ENCODE measurements around the gene EIF3F. TPM values are rescaled to one million over a fixed set of nuclear protein-coding genes. Genes with fewer than 3 reads are reported as not detected.

EIF3F gene
- total RNA-seq, 1 donor from 2014 or later, result 257 TPM

- H3K4me3 Mint-ChIP-seq, result no peak overlapping the region
- H3K4me2 ChIP-seq, result no peak overlapping the region
- H3K27ac Mint-ChIP-seq, result no peak overlapping the region
Observed at GRCh38 chr11:8028766-8029165, 41.6 kb downstream of the EIF3F start.

GRCh38 chr11:8030526-8031247 lies 43.5 kb downstream of the EIF3F start:
- H4K20me1 ChIP-seq (ENCODE audit: low read depth), result no peaks in the 10 kb centered on the region
- no peak overlapping the region for H3K27ac ChIP-seq
- no peak overlapping the region for H3K27ac Mint-ChIP-seq
- no peak overlapping the region for H3K9ac ChIP-seq
- DNase-seq (ENCODE audit: low spot score), result no peak
- H3K9me3 ChIP-seq (ENCODE audit: low read depth), result no peaks in the 10 kb centered on the region
- H3K4me3 ChIP-seq, result no peak overlapping the region
- H3K9me3 Mint-ChIP-seq, result no peaks in the 10 kb centered on the region
- peaks cover 33% of the 10 kb centered on the region for H3K27me3 ChIP-seq
- no peaks in the 10 kb centered on the region for H3K27me3 Mint-ChIP-seq (ENCODE audit: insufficient read depth, low read depth)
- H3K4me3 Mint-ChIP-seq, result no peak overlapping the region
- no peak overlapping the region for H3K4me2 ChIP-seq
- no peak for TF ChIP-seq CTCF (IDR thresholded peaks at IDR 0.05)
- no peak for TF ChIP-seq EZH2 (IDR thresholded peaks at IDR 0.05)
- no peak for TF ChIP-seq EZH2phosphoT487 (IDR thresholded peaks at IDR 0.05)
- peaks cover 17% of the 10 kb centered on the region for H3K4me1 Mint-ChIP-seq
- H3K79me2 ChIP-seq (ENCODE audit: low read depth), result no peaks in the 10 kb centered on the region
- H2AFZ ChIP-seq (replicated peaks), result no peak overlapping the region
- H3F3A ChIP-seq (ENCODE audit: low read depth), result no peaks in the 10 kb centered on the region
- peaks cover 4% of the 10 kb centered on the region for H3K4me1 ChIP-seq
- H3K36me3 Mint-ChIP-seq, result no peaks in the 10 kb centered on the region
- H3K36me3 ChIP-seq, result no peaks in the 10 kb centered on the region

More at GRCh38 chr11:8028766-8029165, 41.6 kb downstream of the EIF3F start:
- Mint-ChIP-seq H3K36me3 (no peaks in the 10 kb centered on the region), H3K4me1 (peaks cover 11% of the 10 kb centered on the region), H3K27me3 (ENCODE audit: insufficient read depth, low read depth) (no peaks in the 10 kb centered on the region), H3K9me3 (no peaks in the 10 kb centered on the region)
- H3K4me3 ChIP-seq, result no peak overlapping the region
- no peak overlapping the region for H2AFZ ChIP-seq (replicated peaks)
- H3K36me3 ChIP-seq, result no peaks in the 10 kb centered on the region
- H4K20me1 ChIP-seq (ENCODE audit: low read depth), result no peaks in the 10 kb centered on the region
- no peaks in the 10 kb centered on the region for H3K9me3 ChIP-seq (ENCODE audit: low read depth)
- no peak for TF ChIP-seq EZH2phosphoT487 (IDR thresholded peaks at IDR 0.05)
- TF ChIP-seq EZH2 (IDR thresholded peaks at IDR 0.05), result no peak
- TF ChIP-seq CTCF (IDR thresholded peaks at IDR 0.05), result no peak
- no peaks in the 10 kb centered on the region for H3F3A ChIP-seq (ENCODE audit: low read depth)
- no peak for DNase-seq (ENCODE audit: low spot score)
- H3K27me3 ChIP-seq, result peaks cover 37% of the 10 kb centered on the region
- H3K79me2 ChIP-seq (ENCODE audit: low read depth), result no peaks in the 10 kb centered on the region
- no peak overlapping the region for H3K27ac ChIP-seq
- peaks cover 4% of the 10 kb centered on the region for H3K4me1 ChIP-seq
- no peak overlapping the region for H3K9ac ChIP-seq

- Histone ChIP-seq H3K36me3 (no peaks in the 10 kb centered on the region), H3K4me3 (no peak overlapping the region), H3K4me1 (peaks cover 4% of the 10 kb centered on the region), H3K4me2 (no peak overlapping the region), H3K9ac (no peak overlapping the region), H3K9me3 (ENCODE audit: low read depth) (no peaks in the 10 kb centered on the region), H2AFZ (replicated peaks) (no peak overlapping the region), H4K20me1 (ENCODE audit: low read depth) (no peaks in the 10 kb centered on the region), H3K79me2 (ENCODE audit: low read depth) (no peaks in the 10 kb centered on the region), H3K27ac (no peak overlapping the region), H3F3A (ENCODE audit: low read depth) (no peaks in the 10 kb centered on the region), H3K27me3 (peaks cover 25% of the 10 kb centered on the region)
- no peaks in the 10 kb centered on the region for H3K27me3 Mint-ChIP-seq (ENCODE audit: insufficient read depth, low read depth)
- H3K4me3 Mint-ChIP-seq, result no peak overlapping the region
- no peak for TF ChIP-seq CTCF (IDR thresholded peaks at IDR 0.05)
- no peak for TF ChIP-seq EZH2 (IDR thresholded peaks at IDR 0.05)
- TF ChIP-seq EZH2phosphoT487 (IDR thresholded peaks at IDR 0.05), result no peak
- H3K4me1 Mint-ChIP-seq, result peaks cover 22% of the 10 kb centered on the region
- H3K27ac Mint-ChIP-seq, result no peak overlapping the region
- H3K9me3 Mint-ChIP-seq, result no peaks in the 10 kb centered on the region
- DNase-seq (ENCODE audit: low spot score), result no peak
- H3K36me3 Mint-ChIP-seq, result no peaks in the 10 kb centered on the region
Observed at GRCh38 chr11:8031248-8032115, 44.3 kb downstream of the EIF3F start.

All from neural progenitor cell (in vitro differentiated cells).